AG08396 (cell line): Measurements from ENCODE around the gene HTR2C.
"Not testable (repeated sequence)": the region's sequence is repeated elsewhere in the genome, so short reads cannot be mapped to it uniquely, and the experiment has no call there.

Experiments
- DNase-seq: peaks from one replicate; pipeline ENCODE4 v3.0.0; 2012; ENCODE audit warnings: low spot score, mixed read lengths

The HTR2C gene

GRCh38 chrX:114712466-114712865 is 128.6 kb downstream of the HTR2C start:
- DNase-seq, result no peak

- DNase-seq, result no peak
These were observed 131.2 kb downstream of the HTR2C start for GRCh38 chrX:114715096-114715495.

GRCh38 chrX:114717921-114718320 is 134.0 kb downstream of the HTR2C start:
- DNase-seq, result no peak

- no peak for DNase-seq
These were observed 182.7 kb downstream of the HTR2C start for GRCh38 chrX:114766541-114766940.

- DNase-seq, result no peak
These were observed 190.8 kb downstream of the HTR2C start for GRCh38 chrX:114774691-114775090.

GRCh38 chrX:114782925-114783324 is 199.0 kb downstream of the HTR2C start:
- no peak for DNase-seq

GRCh38 chrX:114787061-114787460 is 203.2 kb downstream of the HTR2C start:
- no peak for DNase-seq

GRCh38 chrX:114797494-114797893 is 213.6 kb downstream of the HTR2C start:
- no peak for DNase-seq

GRCh38 chrX:114798907-114799306 is 215.0 kb downstream of the HTR2C start:
- DNase-seq, result no peak

- no peak for DNase-seq
These were observed 216.8 kb downstream of the HTR2C start for GRCh38 chrX:114800719-114801118.

GRCh38 chrX:114819509-114819908 is 235.6 kb downstream of the HTR2C start:
- DNase-seq, result no peak

GRCh38 chrX:114841051-114841450 is 257.2 kb downstream of the HTR2C start:
- DNase-seq, result peak; percentile 3

GRCh38 chrX:114842181-114842580 is 258.3 kb downstream of the HTR2C start:
- DNase-seq, result no peak

- DNase-seq, result no peak
These were observed 305.6 kb downstream of the HTR2C start for GRCh38 chrX:114889481-114889880.

- no peak for DNase-seq
These were observed 319.7 kb downstream of the HTR2C start for GRCh38 chrX:114903618-114904017.

GRCh38 chrX:114905251-114905650 is 321.4 kb downstream of the HTR2C start:
- no peak for DNase-seq

GRCh38 chrX:114906984-114907510 is 323.2 kb downstream of the HTR2C start:
- no peak for DNase-seq

- no peak for DNase-seq
These were observed 340.5 kb downstream of the HTR2C start for GRCh38 chrX:114924423-114924822.

- peak; percentile 7 for DNase-seq
These were observed 341.0 kb downstream of the HTR2C start for GRCh38 chrX:114924856-114925255.

GRCh38 chrX:114930227-114930626 is 346.3 kb downstream of the HTR2C start:
- no peak for DNase-seq

- no peak for DNase-seq
These were observed 348.7 kb downstream of the HTR2C start for GRCh38 chrX:114932550-114932949.

- not testable (repeated sequence) for DNase-seq
These were observed 349.4 kb downstream of the HTR2C start for GRCh38 chrX:114933291-114933690.

GRCh38 chrX:114937090-114937489 is 353.2 kb downstream of the HTR2C start:
- not testable (repeated sequence) for DNase-seq

GRCh38 chrX:114952696-114953095 is 368.8 kb downstream of the HTR2C start:
- DNase-seq, result no peak
